Eye (tissue), 1 donor: ENCODE results near the gene GPR37L1.
A peak's percentile ranks its signal among the peaks of the same experiment; 100 is the strongest.
"Not testable (repeated sequence)": the region's sequence is repeated elsewhere in the genome, so short reads cannot be mapped to it uniquely, and the experiment has no call there.

Experiments
- DNase-seq: peaks from one replicate; pipeline ENCODE4 v3.0.0-alpha.2; 2015

GPR37L1 gene

DNA sequence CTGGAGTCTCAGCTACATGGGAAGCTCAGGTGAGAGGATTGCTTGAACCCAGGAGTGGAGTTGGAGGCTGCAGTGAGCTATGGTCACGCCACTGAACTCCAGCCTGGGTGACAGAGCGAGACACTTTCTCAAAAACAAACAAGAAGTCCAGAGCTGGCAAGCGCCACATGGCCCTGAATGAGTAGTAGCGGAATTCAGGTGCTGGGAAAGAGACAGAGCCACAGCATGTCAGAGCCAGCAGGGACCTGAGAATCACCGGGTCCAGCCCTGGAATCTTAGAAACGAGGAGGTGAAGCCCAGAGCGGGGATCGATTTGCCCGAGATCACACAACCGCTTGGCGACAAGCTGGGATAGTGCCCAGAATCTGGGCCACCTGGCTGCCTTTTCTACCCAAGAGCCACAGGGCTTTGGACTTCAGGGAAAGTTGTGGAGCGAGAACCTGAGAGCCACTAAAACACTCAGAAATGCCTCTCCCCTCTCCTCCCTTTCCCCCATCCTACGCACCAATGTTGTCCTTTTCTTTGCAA lies 12.0 kb downstream of the GPR37L1 start:
- no peak for DNase-seq

DNA sequence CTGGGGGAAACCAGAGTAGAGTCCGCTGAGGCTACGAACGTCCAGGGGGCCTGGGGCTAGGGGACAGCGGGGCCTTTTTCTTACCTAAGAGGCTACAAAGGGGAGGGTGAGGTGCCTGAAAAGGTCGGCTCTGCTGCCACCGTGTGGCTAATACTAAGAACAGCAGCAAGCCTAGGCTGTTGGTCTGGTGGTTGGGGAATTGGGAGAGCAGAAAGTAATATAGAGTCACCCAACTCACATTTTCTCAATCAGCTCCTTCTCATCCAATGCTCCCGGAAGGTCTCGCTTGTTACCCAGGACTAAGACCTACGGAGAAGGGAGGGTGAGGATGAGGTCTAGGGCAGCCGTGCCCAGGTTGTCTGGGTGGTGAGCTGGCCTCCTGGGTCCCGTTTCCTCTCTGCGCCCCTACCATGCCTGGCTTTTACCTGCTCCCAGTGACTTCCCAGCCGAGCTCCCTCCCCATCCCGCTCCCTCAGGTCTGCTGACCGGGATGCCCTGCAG lies 12.6 kb downstream of the GPR37L1 start:
- DNase-seq = peak; percentile 89

DNA sequence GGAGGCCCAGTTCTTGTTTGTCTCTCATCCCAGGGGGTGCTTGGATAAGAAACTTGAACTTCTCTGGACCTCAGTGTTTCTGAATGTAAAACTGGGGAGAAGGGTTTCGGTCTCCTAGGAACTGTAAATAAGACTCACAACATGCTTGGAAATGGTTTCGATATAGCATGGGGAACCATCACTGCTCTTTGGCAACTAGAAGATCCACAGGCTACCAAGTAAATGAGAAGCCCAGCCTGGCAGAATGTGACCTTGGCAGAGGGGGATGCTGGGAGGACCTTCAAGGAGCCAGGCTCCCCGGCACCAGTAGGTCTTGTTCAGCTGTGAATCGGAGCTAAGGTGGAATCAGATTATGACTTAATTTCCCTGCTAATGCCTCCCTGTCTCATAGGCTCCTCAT lies 18.1 kb downstream of the GPR37L1 start:
- no peak for DNase-seq

DNA sequence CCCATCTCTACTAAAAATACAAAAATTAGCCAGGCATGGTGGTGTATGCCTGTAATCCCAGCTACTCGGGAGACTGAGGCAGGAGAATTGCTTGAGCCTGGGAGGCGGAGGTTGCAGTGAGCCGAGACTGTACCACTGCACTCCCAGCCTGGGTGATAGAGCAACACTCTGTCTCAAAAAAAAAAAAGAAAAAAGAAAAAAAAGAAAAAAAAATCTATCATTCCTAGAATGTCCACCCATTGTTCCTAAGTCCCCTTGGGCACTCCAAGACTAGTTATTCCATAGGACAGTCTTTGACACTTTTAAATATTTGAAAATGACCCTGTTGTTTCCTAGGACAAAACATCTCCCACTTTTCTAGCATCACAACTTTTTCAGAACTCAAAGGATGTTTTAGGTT lies 18.8 kb downstream of the GPR37L1 start:
- not testable (repeated sequence) for DNase-seq

DNA sequence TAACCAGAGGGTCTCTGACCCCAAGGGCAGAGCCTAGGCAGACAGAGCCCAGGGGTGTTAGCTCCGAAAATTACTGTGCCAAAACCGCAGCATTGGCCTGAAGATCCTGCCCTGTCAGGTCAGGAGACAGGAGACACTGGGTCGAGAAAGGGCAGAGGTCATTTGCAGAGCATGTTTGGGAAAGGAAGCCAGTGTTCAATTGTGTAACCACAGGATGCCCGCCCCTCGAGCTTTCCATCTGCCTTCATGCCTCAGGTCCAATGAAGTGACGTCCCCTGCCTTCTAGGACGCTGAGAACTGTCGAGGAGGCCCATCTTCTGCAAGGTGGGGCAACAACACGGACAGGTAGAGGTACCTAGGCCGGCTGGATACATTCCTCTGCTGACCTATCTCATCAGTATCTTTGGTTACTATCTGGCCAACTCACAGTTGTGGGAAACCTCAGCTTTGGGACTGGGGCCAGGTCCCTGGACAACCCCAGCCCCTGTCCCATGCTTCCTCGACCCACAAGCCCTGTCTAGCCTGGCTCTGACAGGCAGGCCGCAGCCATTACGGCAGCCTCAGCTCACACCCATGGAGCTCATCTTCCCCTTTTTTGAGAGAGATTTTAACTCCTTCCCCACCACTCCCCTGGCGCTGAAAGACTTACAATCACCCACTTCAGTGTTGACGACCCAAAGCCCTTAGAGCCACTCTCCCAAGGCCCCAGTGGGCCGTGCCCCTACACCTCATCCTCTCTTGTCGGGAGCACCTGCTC lies 20.5 kb downstream of the GPR37L1 start:
- no peak for DNase-seq

DNA sequence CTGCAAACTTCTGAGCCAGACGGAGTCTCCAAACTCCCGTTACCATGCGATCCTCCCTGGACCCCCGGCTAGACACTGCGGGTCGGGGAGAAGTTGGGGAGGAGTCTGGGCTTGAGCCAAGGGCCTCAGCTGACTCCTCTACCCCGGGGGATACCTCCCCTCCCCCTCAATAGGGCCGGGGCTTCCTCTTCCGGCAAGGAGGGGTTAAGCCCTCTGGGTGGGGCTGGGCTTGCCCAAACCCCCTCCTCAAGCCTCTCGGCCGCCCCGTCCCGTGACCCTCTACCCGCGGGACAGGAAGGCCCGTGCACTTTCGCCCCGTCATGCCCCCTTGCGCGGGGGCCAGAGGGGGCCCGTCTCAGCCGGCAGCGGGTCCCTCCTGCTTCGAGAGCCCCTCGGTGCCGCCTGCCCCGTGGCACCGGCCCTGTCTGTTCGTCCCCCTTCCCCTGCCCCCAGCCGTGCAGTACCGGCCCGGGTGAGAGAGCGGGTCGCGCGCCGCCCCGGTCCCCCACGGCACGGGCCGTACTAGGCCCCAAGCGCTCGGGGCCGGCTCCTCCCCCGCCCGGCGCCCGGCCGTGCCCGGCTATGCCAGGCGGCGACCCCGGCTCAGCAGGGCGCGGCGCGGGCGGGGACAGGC lies 21.2 kb downstream of the GPR37L1 start:
- peak; percentile 76 for DNase-seq

DNA sequence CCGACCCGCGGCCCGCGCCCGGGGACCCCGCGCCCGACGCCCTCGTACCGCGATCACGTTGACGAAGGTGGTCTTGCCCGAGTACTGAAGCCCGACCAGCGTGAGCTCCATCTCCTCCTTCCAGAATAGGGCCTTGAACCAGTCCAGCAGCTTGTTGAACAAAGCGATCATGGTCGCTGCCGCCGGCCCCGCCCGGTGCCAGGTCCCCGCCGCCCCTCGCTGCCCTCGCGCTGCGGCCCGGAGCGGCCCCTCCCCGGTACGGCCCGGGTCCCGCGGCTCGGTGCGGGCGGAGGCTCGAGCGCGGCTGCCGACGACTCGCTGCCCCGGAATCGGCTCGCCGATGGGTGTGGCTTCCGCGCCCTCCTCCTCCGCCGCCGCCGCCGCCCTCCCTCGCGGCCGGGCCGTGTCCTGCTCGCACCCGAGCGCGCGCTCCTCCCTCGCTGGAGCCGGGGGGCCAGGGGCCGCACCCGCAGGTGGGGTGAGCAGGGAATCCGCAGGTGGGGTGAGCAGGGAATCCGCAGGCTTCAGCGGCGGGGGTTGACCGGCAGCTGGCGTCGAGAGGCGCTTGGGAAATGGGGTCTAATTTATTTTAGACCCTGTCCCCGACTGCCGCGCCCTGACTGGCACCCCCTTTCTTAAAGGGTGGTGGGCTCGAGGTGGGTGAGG lies 21.8 kb downstream of the GPR37L1 start, which contains the start of gene ARL8A:
TSS of gene ARL8A (minus strand) at position 336 of the 666 bp plus-strand sequence. CDS start at position 171, 165 bp downstream.
- peak; percentile 78 for DNase-seq

DNA sequence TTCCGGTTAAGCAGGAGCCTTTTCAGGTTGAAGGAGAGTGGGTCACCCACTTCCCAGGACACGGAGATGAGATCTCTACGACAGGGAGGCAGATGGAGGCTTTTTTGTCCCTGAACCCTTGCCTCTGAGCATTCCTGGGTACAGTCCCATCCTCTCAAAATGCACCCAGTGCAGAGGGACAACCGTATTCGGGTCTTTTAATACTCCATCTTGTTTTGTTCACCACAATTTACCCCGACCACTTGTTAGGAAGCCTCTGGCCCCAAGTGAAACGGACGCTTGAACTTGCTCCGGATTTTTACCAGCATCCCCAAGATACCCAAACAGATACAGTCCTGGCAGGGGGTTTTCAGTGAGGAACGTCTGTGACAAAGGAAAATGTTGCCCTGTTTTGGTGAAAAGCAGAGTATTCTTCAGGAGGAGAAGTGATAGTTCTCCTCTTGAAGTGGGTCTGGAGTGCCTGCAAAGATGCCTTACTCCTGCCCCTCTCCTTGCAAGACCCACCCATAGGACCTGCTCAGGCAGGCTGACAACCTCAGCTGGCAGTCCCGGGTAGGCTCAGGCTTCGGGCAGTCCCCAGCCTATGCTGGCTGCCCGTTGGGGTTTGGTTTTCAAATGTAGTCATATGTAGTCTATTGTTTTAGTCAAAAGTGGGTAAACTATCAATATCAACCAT lies 22.5 kb downstream of the GPR37L1 start:
- no peak for DNase-seq

DNA sequence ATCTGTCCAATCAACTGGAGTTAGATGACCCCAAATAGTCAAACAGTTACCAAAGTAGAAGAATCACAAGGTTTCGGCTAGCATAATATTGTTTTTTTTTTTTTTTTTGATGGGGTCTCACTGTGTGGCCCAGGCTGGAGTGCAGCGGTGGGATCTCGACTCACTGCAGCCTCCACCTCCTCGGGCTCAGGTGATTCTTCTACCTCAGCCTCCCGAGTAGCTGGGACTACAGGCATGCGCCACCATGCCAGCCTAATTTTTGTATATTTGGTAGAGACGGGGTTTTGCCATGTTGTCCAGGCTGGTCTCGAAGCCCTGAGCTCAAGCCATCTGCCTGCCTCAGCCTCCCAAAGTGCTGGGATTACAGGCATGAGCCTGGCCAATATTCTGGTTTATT lies 23.0 kb downstream of the GPR37L1 start:
- DNase-seq = not testable (repeated sequence)

DNA sequence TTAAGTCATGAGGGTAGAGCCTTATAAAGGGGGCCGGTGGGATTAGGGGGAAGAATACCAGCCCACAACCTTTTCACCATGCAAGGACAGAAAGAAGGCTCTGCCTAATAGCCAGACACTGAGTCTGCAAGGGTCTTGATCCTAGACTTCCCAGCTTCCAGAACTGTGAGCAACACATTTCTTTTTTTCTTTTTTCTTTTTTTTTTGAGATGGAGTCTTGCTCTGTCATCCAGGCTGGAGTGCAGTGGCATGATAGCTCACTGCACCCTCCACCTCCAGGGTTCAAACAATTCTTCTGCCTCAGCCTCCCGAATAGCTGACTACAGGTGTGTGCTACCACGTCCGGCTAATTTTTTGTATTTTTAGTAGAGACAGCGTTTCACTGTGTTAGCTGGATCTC lies 23.6 kb downstream of the GPR37L1 start:
- no peak for DNase-seq

DNA sequence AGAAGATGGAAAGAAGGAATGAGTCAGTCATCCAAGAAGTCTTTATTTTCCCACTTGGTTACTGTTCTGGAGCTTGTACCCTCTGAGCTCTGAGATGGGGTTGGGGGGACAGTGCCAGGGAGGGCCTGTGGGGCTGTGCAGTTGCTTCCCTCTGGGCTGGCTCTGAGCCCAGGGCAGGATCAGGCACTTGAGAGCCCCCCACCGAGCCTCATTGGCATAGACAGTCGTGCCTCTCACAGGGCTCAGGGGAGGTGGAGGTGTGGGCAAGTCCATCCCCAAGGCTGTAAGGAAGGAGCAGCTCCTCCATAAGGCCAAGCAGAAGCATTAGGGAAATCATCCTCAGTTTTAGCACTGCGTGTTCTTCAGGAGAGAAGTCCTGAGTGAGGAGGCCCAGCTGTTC lies 24.3 kb downstream of the GPR37L1 start:
- DNase-seq = no peak

DNA sequence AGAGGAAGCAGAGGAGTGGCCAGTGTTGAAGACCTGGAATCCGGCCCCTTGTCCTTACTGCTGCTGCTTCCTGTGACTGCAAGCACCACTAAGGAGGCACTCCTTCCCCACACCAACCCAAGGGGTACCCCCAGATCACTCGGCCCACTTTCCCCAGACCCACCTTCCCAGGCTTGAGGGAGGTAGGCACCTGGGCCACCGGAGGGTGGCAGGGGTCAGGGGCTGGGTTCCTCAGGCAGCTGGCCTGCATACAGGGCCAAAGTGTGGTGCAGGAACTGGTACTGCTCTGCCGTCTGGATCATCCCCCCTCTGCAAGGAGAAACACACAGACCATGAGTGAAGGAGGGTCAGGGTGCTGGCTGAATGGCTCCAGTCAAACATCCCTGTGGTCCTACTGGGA lies 25.7 kb downstream of the GPR37L1 start:
- DNase-seq = no peak

DNA sequence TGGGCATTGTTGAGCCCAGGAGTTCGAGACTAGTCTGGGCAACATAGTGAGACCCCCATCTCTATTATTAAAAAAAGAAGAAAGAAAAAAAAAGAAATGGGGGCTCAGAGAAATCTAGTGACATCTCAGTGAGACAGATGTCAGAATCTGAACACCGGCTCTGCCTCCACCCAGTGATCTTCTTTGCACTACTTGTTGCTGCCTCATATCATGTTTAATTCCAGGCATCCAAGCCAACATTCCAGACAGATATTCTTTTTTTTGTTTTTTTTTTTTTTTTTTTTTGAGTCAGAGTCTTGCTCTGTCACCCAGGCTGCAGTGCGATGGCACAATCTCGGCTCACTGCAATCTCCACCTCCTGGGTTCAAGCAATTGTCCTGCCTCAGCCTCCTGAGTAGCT lies 26.8 kb downstream of the GPR37L1 start:
- no peak for DNase-seq

DNA sequence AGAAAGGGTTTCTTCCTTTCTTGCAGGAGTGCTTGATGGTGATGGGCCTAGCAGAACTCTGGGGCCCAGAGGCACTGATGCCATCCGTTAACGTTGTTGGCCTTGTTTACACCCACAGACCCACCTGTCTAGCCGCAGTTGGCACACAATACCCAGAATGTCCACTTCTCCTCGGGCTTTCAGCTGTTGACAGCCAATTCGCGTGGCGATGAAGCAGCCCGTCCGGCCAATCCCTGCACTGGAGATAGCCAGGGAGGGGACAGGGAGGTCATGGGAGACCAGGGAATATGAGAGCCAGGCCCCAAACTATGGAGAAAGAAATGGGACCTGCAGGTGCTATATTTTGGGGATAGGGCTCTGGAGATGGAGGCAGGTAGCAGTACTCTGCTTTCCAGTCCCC lies 27.5 kb downstream of the GPR37L1 start:
- no peak for DNase-seq

DNA sequence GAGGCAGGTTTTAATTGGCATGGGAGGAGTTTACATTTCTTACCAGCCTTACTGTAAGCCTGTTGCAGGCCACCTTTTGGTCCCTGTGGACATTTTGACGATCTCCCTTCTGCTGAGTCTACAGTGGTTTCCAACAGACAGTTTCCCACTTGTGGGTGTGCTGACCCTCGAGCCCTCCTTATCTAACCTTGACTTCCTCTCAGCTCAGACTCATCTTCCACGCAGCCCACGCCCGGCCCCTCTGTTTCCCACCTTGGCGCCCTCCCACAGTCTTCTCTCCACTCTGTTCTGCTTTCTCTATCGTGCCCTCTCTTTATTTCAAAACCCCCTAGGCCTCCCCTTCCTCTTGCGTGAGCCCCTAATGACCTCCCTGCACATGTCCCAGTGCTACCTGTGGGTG lies 27.9 kb downstream of the GPR37L1 start:
- DNase-seq = no peak

DNA sequence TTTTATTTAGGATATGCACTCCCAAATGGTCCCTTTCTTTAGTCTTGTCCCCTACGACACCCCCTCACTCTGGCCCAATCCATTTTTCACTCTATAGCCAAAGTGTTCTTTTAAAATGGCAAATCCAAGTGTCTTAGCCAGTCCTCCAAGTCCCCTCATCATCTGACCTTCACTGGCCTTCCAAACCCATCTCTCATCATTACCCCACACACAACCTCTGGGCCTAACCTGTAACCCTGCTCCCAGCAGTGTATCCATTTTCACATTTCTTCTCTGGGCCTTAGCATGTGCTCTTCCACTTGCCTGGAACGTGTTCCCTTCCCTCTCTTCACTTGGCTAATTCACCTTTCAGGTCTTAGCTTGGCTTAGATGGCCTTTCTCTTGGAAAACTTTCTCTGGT lies 28.3 kb downstream of the GPR37L1 start:
- no peak for DNase-seq

DNA sequence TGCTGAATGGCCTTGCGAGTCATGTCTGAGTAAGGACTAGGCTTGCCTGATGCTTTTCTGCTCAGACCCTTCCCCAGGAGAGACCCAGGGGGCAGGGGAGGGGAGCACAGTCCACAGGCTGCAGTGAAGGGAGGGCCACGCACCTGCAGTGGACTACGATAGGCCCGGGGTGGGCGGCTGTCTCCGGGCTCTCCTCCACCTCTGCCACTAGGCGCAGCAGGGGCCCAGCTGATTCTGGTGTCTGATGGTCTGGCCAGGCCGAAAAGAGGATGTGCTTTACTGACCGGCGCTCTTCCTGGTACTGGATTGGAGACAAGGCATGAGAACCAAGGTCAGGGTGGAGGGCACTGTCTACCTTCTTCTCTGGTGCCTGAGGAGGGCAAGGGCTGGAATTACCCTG lies 29.7 kb downstream of the GPR37L1 start:
- no peak for DNase-seq

DNA sequence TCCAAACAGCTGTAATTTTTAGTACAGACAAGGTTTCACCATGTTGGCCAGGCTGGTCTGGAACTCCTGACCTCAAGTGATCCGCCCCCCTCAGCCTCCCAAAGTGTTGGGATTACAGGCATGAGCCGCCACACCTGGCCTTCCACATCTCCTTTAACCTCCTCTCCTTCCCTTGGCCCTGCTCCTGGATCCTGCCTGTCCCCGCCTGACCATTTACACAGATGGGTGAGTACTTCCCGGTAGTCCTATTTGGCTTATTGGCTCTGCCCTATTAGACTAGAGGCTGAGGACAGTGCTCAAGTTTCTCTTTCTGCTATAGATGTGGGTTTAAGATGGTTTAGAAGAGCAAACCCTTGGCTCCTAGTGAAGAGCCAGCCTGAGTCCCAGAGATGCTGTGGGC lies 30.6 kb downstream of the GPR37L1 start:
- no peak for DNase-seq

DNA sequence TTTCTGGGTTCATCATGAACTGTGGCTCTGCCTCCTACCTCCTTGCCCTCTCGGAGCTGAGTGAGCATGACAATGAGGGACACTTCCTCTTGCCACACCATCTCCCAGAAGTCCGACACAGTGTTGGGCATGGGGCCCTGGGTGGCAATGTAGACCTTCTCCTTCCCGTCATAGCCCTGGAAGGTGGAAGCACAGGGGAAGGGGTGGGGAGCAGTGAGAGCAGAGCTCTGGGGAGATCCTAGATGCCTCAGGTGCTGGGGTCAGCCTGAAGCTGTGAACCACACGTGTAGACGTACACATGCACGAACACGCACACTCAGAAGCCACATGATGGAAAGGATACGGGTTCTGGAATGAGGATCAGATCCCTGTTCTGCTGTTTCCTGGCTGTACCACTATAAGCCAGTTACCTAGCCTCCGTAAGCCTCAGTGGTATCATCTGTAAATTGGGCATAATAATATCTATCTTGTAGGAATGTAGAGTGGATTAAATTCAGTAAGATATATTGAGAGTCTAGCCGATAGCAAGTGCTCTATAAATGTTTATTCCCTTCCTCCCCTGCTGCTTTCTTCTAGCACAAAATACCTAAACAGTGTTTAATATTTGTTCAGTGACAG lies 31.5 kb downstream of the GPR37L1 start:
- DNase-seq = no peak

DNA sequence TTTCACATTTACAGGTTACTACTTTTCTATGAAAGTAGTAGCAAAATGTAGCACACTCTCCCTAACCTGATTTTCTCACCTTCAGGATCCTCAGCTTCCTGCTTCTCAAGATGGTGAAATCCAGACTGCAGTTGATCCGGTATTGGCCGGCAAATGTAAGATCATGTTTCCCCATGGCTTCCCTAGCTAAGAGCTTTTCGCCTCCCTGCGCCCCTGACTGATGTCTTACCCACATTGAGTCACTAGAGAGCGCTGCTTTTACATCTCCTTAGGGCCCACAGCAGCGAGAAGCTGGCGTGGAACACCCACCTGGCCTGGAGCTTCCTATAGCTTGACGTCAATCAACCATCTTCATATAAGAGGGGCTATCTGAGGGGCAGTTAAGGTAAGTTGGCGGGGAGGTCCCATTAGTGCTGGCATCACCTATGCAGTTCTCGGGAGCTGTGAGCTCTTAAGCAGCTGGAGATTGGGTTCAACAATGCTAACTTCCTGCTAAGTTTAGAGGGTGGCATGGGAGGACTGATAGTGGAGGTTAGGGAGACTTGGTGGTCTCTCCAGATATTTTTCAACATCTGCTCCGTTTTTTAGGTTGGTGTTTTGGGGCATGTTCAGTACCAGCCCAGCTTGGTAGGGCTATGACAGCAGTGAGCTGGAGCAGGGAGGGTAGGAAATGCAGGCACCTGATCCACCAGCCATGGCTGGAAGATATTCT lies 32.2 kb downstream of the GPR37L1 start:
- DNase-seq = peak; percentile 81

DNA sequence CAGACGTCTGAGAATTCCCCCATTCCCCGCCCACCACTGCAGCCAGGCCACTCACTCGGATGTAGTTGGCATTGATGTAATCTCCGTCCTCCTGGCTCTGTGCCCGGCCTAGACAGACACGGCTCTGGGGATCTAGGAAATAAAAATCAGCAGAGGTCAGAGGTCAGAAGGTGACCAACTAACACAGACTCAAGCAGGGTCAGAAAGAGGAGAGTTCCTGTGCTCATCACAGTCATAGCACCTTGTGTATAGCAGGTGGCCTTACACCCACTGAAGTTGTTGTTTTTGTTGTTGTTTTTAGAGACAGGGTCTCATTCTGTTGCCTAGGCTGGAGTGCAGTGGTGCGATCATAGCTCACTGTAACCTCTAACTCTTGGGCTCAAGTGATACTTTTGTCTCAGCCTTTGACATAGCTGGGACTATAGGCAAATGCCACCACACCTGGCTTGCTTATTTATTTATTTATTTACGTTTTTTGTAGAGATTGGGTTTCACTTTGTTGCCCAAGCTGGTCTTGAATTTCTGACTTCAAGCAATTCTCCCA lies 32.8 kb downstream of the GPR37L1 start:
- DNase-seq = no peak

DNA sequence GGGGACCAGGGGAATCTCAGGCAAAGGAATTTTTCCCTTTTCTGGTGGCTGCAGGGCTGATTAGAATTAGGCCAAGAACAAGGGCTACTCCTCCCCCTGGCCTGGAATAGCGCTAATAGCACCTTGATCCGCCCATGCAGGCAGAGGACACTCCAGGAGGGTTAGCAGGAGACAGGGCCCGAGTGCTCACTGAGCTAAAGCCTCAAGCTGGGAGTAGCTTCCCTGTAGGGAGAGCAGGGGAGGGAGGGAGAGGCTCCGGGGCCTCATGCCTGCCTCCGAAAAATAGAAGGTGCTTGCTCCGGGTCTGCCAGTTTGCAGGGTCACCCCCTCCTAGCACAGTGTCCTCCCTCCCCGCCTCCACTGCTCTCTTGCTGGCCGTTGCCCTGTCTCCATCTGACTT lies 33.9 kb downstream of the GPR37L1 start:
- no peak for DNase-seq
